OCI-LY3 (cell line): ENCODE measurements around the gene RIN1.

Experiments used
- EZH2phosphoT487 ChIP-seq: fragments of 200-600 bp; shearing (Covaris generic); IDR thresholded peaks from 2 replicates; pipeline ENCODE4 v1.6.1; 2018; ENCODE audit warnings: antibody characterized with exemption, mixed run types, low read depth
- TF ChIP-seq, protein P1 (sequence below): fragments of 200-600, 300-600 bp; sonication (generic); IDR thresholded peaks from 2 replicates; pipeline ENCODE4 v1.5.1; 2014; ENCODE audit warnings: antibody characterized with exemption, low read length, low read depth

- TF ChIP-seq, protein P1, sequence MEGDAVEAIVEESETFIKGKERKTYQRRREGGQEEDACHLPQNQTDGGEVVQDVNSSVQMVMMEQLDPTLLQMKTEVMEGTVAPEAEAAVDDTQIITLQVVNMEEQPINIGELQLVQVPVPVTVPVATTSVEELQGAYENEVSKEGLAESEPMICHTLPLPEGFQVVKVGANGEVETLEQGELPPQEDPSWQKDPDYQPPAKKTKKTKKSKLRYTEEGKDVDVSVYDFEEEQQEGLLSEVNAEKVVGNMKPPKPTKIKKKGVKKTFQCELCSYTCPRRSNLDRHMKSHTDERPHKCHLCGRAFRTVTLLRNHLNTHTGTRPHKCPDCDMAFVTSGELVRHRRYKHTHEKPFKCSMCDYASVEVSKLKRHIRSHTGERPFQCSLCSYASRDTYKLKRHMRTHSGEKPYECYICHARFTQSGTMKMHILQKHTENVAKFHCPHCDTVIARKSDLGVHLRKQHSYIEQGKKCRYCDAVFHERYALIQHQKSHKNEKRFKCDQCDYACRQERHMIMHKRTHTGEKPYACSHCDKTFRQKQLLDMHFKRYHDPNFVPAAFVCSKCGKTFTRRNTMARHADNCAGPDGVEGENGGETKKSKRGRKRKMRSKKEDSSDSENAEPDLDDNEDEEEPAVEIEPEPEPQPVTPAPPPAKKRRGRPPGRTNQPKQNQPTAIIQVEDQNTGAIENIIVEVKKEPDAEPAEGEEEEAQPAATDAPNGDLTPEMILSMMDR = no peak
- no peak for TF ChIP-seq EZH2phosphoT487
These were observed 24.3 kb upstream of the RIN1 start for GRCh38 chr11:66360406-66361073.
